Measurements from ENCODE around the gene MAN1C1. TPM values are rescaled to one million over a fixed set of nuclear protein-coding genes. Genes with fewer than 3 reads are reported as not detected.

The MAN1C1 gene
- total and polyA plus RNA-seq, 9 donors, result 5.2 to 17.4 (median 12.2) TPM

DNA sequence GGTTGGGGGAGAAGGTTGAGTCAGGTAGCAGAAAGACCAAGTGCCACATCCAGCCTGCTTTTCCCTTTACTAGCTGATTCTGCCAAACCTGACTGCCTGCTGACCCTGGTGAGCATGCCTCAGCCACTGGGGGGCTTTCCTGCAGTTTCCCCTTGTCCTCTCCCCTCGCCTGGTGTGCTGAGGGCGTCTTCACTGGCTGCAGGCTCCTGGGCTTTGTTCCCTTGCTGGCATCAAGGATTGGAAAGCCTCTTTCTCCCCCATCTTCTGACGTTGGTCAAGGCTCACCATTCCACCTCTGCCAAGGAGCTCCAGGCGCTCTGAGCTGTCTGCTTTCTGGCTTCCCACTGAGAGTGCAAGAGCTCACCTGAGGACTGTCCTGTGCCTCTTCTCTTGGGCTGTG is 28.4 kb downstream of the MAN1C1 start:
- H3K9me3 ChIP-seq (replicated peaks; ENCODE audit: control insufficient read depth, low read depth, low read length), result no peaks in the 10 kb centered on the region
- H3K27me3 ChIP-seq (ENCODE audit: control insufficient read depth, insufficient read depth, low read length), result no peaks in the 10 kb centered on the region
- no peak overlapping the region for H3K4me3 ChIP-seq (ENCODE audit: low read length)
- no peak overlapping the region for H3K27ac ChIP-seq (ENCODE audit: low read length)
- no peak for DNase-seq
- H3K4me1 ChIP-seq (ENCODE audit: control insufficient read depth, insufficient read depth, low read length), result peaks cover 16% of the 10 kb centered on the region
- 75% methylated on average over 4 of the region's 4 CpGs for WGBS (ENCODE audit: insufficient coverage)
- peaks cover 5% of the 10 kb centered on the region for H3K36me3 ChIP-seq (ENCODE audit: control insufficient read depth, insufficient read depth, low read length)

DNA sequence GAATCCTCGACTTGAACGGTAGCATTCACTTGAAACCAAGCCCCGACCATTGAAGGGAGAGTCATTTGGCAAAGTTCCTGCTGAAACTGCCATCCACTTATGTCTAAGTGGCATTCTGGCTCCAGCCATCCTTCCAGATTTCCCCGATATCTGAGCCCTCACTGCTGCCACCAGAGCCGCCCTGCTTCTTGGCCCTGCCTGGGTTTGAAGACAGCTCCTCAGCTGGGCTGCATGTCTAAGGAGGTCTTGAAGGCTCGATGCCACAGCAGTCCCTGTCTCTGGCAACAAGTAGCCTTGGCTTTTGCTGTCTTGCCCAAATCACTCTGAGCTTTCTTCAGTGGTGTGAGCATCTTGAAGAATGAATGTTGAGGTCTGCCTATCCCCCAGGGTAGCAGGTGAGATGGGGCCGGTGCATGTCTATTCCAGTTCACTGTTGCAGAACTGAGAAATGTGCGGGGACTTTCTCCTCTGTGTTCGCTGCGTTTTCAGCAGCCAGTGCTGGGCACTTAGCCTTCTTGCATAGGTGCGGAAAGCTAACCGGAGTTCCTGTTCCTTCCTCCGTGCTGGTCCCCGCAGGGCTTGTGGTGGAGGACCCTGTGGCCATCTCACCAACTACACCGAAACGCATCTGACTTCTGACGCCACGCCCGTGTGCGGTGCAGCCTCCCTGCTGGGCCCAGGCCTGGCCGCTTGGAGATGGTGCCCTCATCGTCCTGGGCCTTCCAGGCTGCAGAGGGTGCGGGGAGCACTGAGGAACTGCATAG is 29.2 kb downstream of the MAN1C1 start:
- H3K9me3 ChIP-seq (replicated peaks; ENCODE audit: control insufficient read depth, low read depth, low read length), result no peaks in the 10 kb centered on the region
- WGBS (ENCODE audit: insufficient coverage), result 90% methylated on average over 14 of the region's 23 CpGs
- peaks cover 21% of the 10 kb centered on the region for H3K4me1 ChIP-seq (ENCODE audit: control insufficient read depth, insufficient read depth, low read length)

GRCh38 chr1:25647106-25647505 is 30.5 kb downstream of the MAN1C1 start:
- Histone ChIP-seq H3K27me3 (ENCODE audit: control insufficient read depth, insufficient read depth, low read length) (no peaks in the 10 kb centered on the region), H3K36me3 (ENCODE audit: control insufficient read depth, insufficient read depth, low read length) (peaks cover 5% of the 10 kb centered on the region), H3K4me3 (ENCODE audit: low read length) (no peak overlapping the region), H3K9me3 (replicated peaks; ENCODE audit: control insufficient read depth, low read depth, low read length) (no peaks in the 10 kb centered on the region), H3K27ac (ENCODE audit: low read length) (no peak overlapping the region), H3K4me1 (ENCODE audit: control insufficient read depth, insufficient read depth, low read length) (peaks cover 31% of the 10 kb centered on the region)
- no peak for DNase-seq
- 85% methylated on average over 4 of the region's 4 CpGs for WGBS (ENCODE audit: insufficient coverage)

More for the DNA sequence above, 29.2 kb downstream of the MAN1C1 start:
- no peak for DNase-seq
- peaks cover 5% of the 10 kb centered on the region for H3K36me3 ChIP-seq (ENCODE audit: control insufficient read depth, insufficient read depth, low read length)
- no peak overlapping the region for H3K27ac ChIP-seq (ENCODE audit: low read length)
- no peaks in the 10 kb centered on the region for H3K27me3 ChIP-seq (ENCODE audit: control insufficient read depth, insufficient read depth, low read length)
- H3K4me3 ChIP-seq (ENCODE audit: low read length), result no peak overlapping the region

GRCh38 chr1:25647863-25648262 is 31.3 kb downstream of the MAN1C1 start:
- no peaks in the 10 kb centered on the region for H3K9me3 ChIP-seq (replicated peaks; ENCODE audit: control insufficient read depth, low read depth, low read length)
- H3K27me3 ChIP-seq (ENCODE audit: control insufficient read depth, insufficient read depth, low read length), result no peaks in the 10 kb centered on the region
- peaks cover 33% of the 10 kb centered on the region for H3K4me1 ChIP-seq (ENCODE audit: control insufficient read depth, insufficient read depth, low read length)
- no peak for DNase-seq
- no peak overlapping the region for H3K4me3 ChIP-seq (ENCODE audit: low read length)
- no peak overlapping the region for H3K27ac ChIP-seq (ENCODE audit: low read length)
- WGBS (ENCODE audit: insufficient coverage), result 80% methylated on average over 4 of the region's 5 CpGs
- peaks cover 5% of the 10 kb centered on the region for H3K36me3 ChIP-seq (ENCODE audit: control insufficient read depth, insufficient read depth, low read length)

- Histone ChIP-seq H3K4me3 (ENCODE audit: low read length) (no peak overlapping the region), H3K27me3 (ENCODE audit: control insufficient read depth, insufficient read depth, low read length) (no peaks in the 10 kb centered on the region), H3K27ac (ENCODE audit: low read length) (no peak overlapping the region), H3K4me1 (ENCODE audit: control insufficient read depth, insufficient read depth, low read length) (peaks cover 34% of the 10 kb centered on the region), H3K36me3 (ENCODE audit: control insufficient read depth, insufficient read depth, low read length) (peaks cover 5% of the 10 kb centered on the region), H3K9me3 (replicated peaks; ENCODE audit: control insufficient read depth, low read depth, low read length) (no peaks in the 10 kb centered on the region)
- WGBS (ENCODE audit: insufficient coverage), result 94% methylated on average over 2 of the region's 6 CpGs
- peak; percentile 58 for DNase-seq
Observed at GRCh38 chr1:25648681-25649440, 32.3 kb downstream of the MAN1C1 start.

GRCh38 chr1:25649505-25650288 is 33.1 kb downstream of the MAN1C1 start:
- no peak overlapping the region for H3K27ac ChIP-seq (ENCODE audit: low read length)
- no peak for DNase-seq
- WGBS (ENCODE audit: insufficient coverage), result 85% methylated on average over 6 of the region's 11 CpGs
- no peaks in the 10 kb centered on the region for H3K27me3 ChIP-seq (ENCODE audit: control insufficient read depth, insufficient read depth, low read length)
- H3K4me3 ChIP-seq (ENCODE audit: low read length), result no peak overlapping the region
- H3K36me3 ChIP-seq (ENCODE audit: control insufficient read depth, insufficient read depth, low read length), result peaks cover 5% of the 10 kb centered on the region
- H3K9me3 ChIP-seq (replicated peaks; ENCODE audit: control insufficient read depth, low read depth, low read length), result no peaks in the 10 kb centered on the region
- peaks cover 34% of the 10 kb centered on the region for H3K4me1 ChIP-seq (ENCODE audit: control insufficient read depth, insufficient read depth, low read length)

GRCh38 chr1:25650289-25650576 is 33.6 kb downstream of the MAN1C1 start:
- no CpG with 5 or more reads among the region's 5 CpGs for WGBS (ENCODE audit: insufficient coverage)
- no peak for DNase-seq

GRCh38 chr1:25651036-25651640 is 34.5 kb downstream of the MAN1C1 start:
- peaks cover 34% of the 10 kb centered on the region for H3K4me1 ChIP-seq (ENCODE audit: control insufficient read depth, insufficient read depth, low read length)
- WGBS (ENCODE audit: insufficient coverage), result 80% methylated on average over 7 of the region's 8 CpGs
- H3K4me3 ChIP-seq (ENCODE audit: low read length), result no peak overlapping the region
- no peak overlapping the region for H3K27ac ChIP-seq (ENCODE audit: low read length)
- DNase-seq, result no peak
- H3K9me3 ChIP-seq (replicated peaks; ENCODE audit: control insufficient read depth, low read depth, low read length), result no peaks in the 10 kb centered on the region
- H3K27me3 ChIP-seq (ENCODE audit: control insufficient read depth, insufficient read depth, low read length), result no peaks in the 10 kb centered on the region
- H3K36me3 ChIP-seq (ENCODE audit: control insufficient read depth, insufficient read depth, low read length), result peaks cover 4% of the 10 kb centered on the region

More at GRCh38 chr1:25650289-25650576, 33.6 kb downstream of the MAN1C1 start:
- H3K36me3 ChIP-seq (ENCODE audit: control insufficient read depth, insufficient read depth, low read length), result peaks cover 5% of the 10 kb centered on the region
- H3K27ac ChIP-seq (ENCODE audit: low read length), result no peak overlapping the region
- H3K4me3 ChIP-seq (ENCODE audit: low read length), result no peak overlapping the region
- no peaks in the 10 kb centered on the region for H3K9me3 ChIP-seq (replicated peaks; ENCODE audit: control insufficient read depth, low read depth, low read length)
- H3K4me1 ChIP-seq (ENCODE audit: control insufficient read depth, insufficient read depth, low read length), result peaks cover 34% of the 10 kb centered on the region
- H3K27me3 ChIP-seq (ENCODE audit: control insufficient read depth, insufficient read depth, low read length), result no peaks in the 10 kb centered on the region

GRCh38 chr1:25651824-25652741 is 35.5 kb downstream of the MAN1C1 start:
- Histone ChIP-seq H3K36me3 (ENCODE audit: control insufficient read depth, insufficient read depth, low read length) (no peaks in the 10 kb centered on the region), H3K9me3 (replicated peaks; ENCODE audit: control insufficient read depth, low read depth, low read length) (no peaks in the 10 kb centered on the region), H3K27ac (ENCODE audit: low read length) (peak overlapping the region; percentile 55), H3K4me3 (ENCODE audit: low read length) (no peak overlapping the region), H3K4me1 (ENCODE audit: control insufficient read depth, insufficient read depth, low read length) (peaks cover 37% of the 10 kb centered on the region), H3K27me3 (ENCODE audit: control insufficient read depth, insufficient read depth, low read length) (no peaks in the 10 kb centered on the region)
- no peak for DNase-seq
- WGBS (ENCODE audit: insufficient coverage), result 84% methylated on average over 10 of the region's 12 CpGs
